ENCODE data around the gene MSL1.

MSL1 gene

DNA sequence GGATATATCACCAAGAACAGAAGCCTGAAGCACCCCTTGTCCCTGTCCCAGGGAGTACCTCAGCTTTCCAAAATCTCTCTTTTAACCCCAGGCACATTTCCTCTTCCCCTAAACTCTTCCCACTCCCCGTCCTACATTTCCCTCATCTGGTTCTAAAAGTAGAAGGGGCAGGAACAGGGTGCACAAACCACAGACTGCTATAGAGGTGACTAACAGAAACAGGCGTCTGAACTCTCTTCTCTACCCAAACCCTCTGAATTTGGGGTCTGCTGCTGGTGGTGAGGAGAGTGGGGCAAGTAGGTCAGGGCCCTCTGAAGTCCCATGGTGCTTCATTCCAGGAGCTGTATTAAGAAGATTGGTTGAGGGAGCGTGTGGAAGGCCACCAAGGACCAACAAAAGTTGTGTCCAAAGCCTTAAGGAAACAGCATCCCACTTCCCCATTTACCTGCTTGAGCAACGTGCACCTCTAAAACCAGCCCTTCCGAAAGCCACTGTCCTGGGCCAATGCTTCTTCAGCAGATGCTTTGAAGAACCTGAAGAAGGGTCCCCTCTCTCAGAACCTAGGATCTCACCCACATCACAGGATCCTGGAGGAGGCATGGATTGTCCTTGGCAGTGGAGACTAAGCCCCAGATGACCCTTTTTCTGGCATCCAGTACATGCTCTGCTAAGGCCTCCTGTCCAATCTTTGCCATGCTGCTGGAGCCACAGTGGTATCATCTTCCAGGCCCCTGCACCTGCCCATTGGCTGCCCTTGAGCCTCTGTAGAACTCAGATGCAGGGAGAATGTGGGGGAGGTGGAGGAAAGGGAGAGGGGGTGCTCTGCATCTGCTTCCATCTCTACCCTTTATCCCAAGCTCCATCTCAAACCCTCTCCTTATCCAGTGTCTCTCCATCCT, 15.7 kb upstream of the MSL1 start:
- no peak for DNase-seq (ENCODE audit: low read depth in 2 of 2)

GRCh38 chr17:40106760-40107521, 14.8 kb upstream of the MSL1 start:
- DNase-seq (ENCODE audit: low read depth in 2 of 2) = no peak

DNA sequence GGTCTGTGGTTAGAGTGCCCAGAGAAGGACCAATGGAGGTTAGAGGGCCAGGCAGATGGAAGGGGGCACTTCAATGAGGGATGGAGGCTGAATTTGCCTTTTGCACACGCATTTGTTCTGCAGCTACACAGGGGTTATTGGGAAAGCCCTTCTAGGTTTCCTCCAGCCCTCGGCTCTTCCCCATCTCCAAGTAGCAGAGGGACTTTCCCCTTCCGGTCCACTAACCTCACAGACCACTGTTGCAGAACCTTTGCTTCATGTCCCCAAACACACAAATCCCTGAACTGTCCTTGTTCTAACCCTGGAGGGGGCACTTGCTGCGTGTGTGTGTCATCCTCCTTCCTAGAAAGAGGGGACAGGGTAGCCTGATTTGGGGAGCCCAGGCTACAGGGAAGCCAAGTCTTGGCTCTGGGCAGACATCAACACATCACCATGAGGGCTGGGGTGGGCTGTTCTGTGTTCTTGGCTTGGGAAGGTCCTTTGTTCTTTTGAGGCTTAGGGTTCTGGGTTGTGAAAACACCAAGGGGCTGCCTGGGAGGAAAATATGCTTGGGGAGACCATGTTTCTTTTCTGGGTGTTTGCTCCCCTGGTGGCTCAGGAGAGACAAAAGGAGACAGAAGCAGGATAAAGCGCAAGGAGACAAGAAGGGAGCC, 14.1 kb upstream of the MSL1 start:
- no peak for DNase-seq (ENCODE audit: low read depth in 2 of 2)

- no peak for DNase-seq (ENCODE audit: low read depth in 2 of 2)
These were observed 12.6 kb upstream of the MSL1 start for GRCh38 chr17:40108970-40109824.

DNA sequence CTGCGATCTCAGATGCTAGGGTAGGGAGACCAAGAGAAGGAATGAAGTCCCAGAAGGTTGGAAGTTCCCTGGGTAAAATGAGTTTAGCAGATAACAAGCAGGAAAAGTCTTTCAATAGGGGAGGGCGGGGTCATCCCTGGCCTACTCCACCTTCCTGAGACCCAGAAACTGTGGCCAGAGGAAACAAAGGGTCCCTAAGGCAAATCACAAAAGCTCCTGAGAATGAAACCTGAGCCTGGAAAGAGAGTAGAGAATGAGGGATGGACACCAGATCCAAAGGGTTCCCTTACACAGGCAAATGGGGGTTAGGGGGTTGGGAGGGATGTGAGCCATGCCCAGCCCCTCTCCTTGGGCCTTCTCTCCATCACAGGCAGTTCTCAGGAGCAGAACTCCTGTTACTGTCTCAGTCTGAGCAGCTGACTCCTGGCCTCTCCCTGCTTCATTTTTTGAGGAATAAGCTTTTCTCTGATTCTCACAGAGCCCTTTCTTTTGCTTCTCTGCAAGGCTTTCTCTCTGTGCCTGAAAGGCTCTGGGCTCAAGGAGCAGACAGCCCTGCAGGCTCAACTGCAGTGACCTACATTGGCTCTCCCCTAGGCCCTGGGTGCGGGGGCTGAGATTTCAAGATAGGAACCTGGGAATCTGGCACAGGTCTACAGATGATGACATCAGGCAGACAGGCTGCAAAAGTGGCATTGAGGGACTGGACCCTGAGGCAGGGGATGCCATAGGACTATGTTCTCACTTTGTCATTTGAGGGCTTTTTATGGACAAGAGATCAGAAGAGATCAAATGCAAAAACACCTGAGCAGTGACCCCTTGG, 11.5 kb upstream of the MSL1 start:
- no peak for DNase-seq (ENCODE audit: low read depth in 2 of 2)

DNA sequence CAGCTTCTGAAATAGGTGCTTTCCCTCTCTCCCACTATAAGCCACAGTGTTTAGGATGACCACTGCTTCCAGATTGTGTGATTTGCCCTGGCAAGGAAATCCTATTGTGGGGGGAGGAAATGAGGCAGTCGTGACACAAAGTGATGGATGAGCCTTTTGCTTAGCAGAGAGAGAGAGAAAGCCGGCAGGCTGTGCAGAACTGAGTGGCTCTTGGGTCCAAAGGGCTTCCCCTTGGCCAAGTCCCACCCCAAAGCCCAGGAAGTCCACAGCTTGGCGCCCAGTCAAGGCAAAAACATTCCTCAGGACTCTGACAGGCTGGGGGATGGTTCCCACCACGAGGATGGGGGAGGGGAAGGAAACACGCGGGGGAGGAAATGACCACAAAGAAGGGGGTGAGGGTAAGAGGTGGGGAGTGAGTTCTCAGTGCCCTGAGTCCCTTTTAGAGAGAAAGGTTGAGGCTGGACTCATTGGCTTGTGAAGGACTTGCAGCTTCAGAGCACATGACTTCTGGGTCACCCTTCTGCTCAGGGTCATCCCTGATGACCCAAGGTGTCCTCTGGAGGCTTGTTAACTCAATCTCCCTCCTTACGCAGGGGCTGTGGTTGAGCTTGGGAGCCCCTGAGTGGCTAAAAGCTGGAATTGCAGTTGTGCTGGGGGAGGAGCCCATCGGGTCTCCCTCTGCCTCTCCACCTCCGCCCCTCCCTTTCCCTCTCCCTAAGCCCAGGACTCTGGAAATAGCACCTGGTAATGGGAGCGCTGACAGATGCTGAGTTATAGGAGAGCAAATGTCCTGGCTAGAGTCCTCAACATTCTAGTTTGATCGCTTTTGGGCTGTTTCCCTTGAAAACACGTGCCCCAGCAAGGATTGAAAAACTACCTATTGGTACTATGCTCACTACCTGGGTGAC, 10.3 kb upstream of the MSL1 start:
- DNase-seq (ENCODE audit: low read depth in 2 of 2) = no peak

DNA sequence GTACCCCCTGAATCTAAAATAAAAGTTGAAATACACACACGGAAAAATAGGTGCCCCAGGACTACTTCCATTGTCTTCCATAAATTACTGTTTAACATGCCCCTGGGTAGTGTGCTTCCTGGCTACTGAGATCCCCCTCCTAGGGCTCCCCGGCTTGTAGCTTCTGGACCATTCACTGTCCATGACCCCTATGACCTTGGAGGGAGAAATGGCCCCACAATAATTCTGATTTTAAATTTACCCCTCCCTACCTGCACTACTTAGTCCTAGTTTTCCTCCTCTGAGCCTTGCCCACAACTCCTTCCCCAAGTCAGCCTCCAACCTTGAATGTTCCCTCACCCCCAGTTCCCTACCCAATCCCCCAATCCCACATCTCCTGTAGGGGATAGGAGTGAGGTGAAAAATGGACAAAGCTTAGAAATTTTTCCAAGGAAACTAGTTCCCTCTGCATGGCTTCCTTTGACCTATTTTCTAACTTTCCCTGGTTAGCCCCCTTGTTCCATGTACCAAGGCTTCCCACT, 9.5 kb upstream of the MSL1 start:
- DNase-seq (ENCODE audit: low read depth in 2 of 2) = no peak

DNA sequence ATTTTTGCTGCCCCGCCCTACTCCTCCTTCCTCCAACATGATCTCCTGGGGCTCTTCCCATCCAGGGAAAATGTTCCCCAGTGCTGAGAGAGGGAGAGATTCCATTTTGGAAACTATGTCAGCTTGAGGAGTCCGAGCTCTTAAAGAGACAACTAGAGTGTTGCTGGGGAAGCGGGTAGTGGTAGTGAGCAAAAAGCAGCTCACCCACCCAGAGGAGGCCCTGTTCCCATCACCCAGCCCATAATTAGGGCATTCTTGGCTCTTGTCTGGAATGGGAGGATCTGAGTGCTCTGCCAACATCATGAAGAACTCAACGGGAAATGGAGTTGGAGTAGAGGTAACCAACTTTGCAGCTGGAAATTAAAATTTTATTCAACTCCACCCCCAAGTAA, 9.1 kb upstream of the MSL1 start:
- no peak for DNase-seq (ENCODE audit: low read depth in 2 of 2)

GRCh38 chr17:40113110-40113906, 8.5 kb upstream of the MSL1 start:
- DNase-seq (ENCODE audit: low read depth in 2 of 2) = peak; percentile 85 to 91

DNA sequence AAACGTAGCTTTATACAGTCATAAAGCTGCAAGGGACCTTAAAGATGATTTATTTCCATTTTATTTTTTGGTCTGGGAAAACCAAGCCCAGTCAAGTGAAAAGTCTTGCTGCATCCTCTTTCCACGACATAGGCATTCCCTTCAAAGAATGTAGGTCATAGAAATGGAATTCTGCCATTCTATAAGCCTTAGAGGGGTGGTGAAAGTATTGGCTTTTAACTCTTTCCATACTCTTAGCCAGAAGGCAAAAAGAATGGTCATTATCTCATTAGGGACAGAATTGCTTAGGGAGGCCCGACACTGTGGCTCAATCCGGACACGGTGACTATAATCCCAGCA, 7.9 kb upstream of the MSL1 start:
- no peak for DNase-seq (ENCODE audit: low read depth in 2 of 2)

GRCh38 chr17:40115101-40115436, 6.7 kb upstream of the MSL1 start:
- DNase-seq (ENCODE audit: low read depth in 2 of 2) = no peak

DNA sequence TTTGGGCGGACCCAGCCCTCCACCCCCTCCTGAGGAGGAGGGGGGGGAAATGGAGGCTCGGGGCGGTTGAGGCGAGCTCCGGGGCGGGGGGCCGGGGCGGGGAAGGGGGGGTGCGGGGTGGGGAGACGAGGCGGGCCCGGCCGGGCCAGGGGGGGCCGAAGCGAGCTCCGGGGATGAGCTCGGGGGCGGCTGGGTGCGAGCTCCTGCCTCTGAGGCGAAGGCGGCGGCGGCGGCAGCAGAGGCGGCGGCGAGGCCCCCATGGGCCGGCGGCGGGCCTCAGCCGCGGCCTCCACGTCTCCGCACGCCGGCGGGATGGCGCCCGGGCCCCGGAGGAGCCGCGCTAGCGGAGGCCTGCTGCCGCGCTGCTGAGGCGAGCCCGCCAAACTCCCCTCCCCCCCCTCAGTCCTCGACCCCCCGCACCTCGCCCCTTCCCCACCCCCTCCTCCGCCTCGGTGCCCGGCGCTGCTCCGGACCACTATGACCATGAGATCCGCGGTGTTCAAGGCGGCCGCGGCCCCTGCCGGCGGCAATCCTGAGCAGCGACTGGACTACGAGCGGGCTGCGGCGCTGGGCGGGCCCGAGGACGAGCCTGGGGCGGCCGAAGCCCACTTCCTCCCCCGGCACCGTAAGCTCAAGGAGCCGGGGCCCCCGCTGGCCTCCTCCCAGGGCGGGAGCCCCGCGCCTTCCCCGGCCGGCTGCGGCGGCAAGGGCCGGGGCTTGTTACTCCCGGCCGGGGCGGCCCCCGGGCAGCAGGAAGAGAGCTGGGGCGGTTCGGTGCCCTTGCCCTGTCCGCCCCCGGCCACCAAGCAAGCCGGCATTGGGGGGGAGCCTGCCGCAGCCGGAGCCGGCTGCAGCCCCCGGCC, 596 bp downstream of the MSL1 start:
- no peak for DNase-seq (ENCODE audit: low read depth in 2 of 2)

GRCh38 chr17:40122999-40123810, 1.4 kb downstream of the MSL1 start:
- DNase-seq (ENCODE audit: low read depth in 2 of 2) = no peak

GRCh38 chr17:40123811-40124114, 2.0 kb downstream of the MSL1 start:
- DNase-seq (ENCODE audit: low read depth in 2 of 2) = no peak

DNA sequence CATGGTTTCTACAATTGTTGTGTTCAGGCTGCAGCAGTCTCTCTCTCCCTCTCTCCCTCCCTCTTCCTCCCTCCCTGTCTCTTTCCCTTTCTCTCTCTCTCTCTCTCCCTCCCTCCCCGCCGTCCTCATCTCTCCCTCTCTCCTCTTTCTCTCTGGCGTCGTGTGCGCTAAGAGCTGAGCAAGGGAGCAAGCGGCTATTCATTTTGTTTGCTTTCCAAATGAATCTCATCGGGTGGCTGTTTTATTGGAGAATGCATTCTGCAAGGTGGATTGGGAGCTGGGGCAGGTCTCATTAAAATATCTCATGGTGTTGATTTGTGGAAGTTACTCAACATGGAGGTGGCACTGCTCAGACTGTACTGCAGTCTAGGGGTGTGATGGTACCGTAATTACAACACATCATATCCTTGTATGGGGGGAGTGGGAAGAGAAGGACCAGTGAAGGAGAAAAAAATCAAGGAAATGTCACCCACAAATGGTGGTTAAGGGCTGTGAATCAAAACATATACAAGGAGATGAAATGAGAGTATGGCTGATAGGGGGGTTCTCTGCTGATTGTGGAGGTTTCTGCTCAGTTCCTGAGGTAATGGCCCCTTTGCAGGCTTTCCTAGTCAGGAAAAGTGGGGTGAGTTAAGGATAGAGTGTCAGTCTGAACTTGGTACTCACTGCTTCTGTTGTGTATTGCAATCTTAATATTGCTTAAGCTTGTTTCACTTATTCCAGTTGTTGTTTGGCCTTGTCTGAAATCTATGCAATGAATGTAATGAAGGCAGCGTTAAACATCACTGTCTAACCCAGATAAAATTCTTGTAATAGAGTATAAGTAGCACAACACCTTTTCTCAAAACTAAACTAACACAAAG, 2.7 kb downstream of the MSL1 start:
- DNase-seq (ENCODE audit: low read depth in 2 of 2) = no peak

- no peak for DNase-seq (ENCODE audit: low read depth in 2 of 2)
These were observed 7.7 kb downstream of the MSL1 start for GRCh38 chr17:40129498-40129897.

Data from stimulated activated CD4-positive, alpha-beta T cell treated with anti-CD3 and anti-CD28 coated beads, Interleukin-1b, Interleukin-23, amount 100 ng/mL, for 1 hour (primary cell).